BLaER1 treated with 17β-estradiol and CSF1 and Interleukin-3, amounts not matched to agents 10 nM and 100 nM (cell line): ENCODE data around the gene ITGAL.

Source experiments
- H3K27ac ChIP-seq, 11 experiments: shearing (Covaris generic); formaldehyde crosslinking; 2 replicates each; pipeline ENCODE4 v1.8.1; 2022
- H3K27me3 ChIP-seq, 11 experiments: shearing (Covaris generic); formaldehyde crosslinking; 2 replicates each; pipeline ENCODE4 v1.8.1; 2022
- H3K36me3 ChIP-seq, 11 experiments: shearing (Covaris generic); formaldehyde crosslinking; 2 replicates each; pipeline ENCODE4 v1.8.1; 2022
- H3K4me1 ChIP-seq, 10 experiments: shearing (Covaris generic); formaldehyde crosslinking; 2 replicates each; pipeline ENCODE4 v1.8.1; 2022
- H3K4me2 ChIP-seq, 11 experiments: shearing (Covaris generic); formaldehyde crosslinking; 2 replicates each; pipeline ENCODE4 v1.8.1; 2022
- H3K4me3 ChIP-seq, 10 experiments: shearing (Covaris generic); formaldehyde crosslinking; 2 replicates each; pipeline ENCODE4 v1.8.1; 2022
- H3K9ac ChIP-seq, 11 experiments: shearing (Covaris generic); formaldehyde crosslinking; 2 replicates each; pipeline ENCODE4 v1.8.1; 2022
- H3K9me3 ChIP-seq, 11 experiments: shearing (Covaris generic); formaldehyde crosslinking; replicated peaks in 1 of 11; 2 replicates each; pipeline ENCODE4 v1.8.1; 2022
- H4K20me1 ChIP-seq, 11 experiments: shearing (Covaris generic); formaldehyde crosslinking; 2 replicates each; pipeline ENCODE4 v1.8.1; 2022
- Cebpa-rat ChIP-seq, 11 experiments: shearing (Covaris generic); IDR thresholded peaks; 2 replicates each; pipeline ENCODE4 v1.8.1; 2022

ITGAL gene

GRCh38 chr16:30523768-30524574 lies 51.4 kb downstream of the ITGAL start:
- Histone ChIP-seq H3K4me2 (peak overlapping the region; percentile 36 to 97 (median 88); a peak in 21 of 22 replicates), H3K27me3 (no peaks in the 10 kb centered on the region), H3K27ac (no peak overlapping the region), H3K4me1 (peaks cover 34 to 57% (median 47%) of the 10 kb centered on the region in 10 experiments), H3K9me3 (no peaks in the 10 kb centered on the region), H4K20me1 (peaks cover 0 to 49% (median 8%) of the 10 kb centered on the region in 11 experiments; a peak in 10 of 22 replicates), H3K9ac (peak overlapping the region in 8 of 11 experiments; percentile 19 to 98 (median 29); a peak in 9 of 22 replicates), H3K36me3 (peaks cover 10 to 43% (median 14%) of the 10 kb centered on the region in 11 experiments), H3K4me3 (no peak overlapping the region; a peak in 1 of 20 replicates)
- TF ChIP-seq Cebpa-rat (IDR thresholded peaks at IDR 0.05) = no peak

DNA sequence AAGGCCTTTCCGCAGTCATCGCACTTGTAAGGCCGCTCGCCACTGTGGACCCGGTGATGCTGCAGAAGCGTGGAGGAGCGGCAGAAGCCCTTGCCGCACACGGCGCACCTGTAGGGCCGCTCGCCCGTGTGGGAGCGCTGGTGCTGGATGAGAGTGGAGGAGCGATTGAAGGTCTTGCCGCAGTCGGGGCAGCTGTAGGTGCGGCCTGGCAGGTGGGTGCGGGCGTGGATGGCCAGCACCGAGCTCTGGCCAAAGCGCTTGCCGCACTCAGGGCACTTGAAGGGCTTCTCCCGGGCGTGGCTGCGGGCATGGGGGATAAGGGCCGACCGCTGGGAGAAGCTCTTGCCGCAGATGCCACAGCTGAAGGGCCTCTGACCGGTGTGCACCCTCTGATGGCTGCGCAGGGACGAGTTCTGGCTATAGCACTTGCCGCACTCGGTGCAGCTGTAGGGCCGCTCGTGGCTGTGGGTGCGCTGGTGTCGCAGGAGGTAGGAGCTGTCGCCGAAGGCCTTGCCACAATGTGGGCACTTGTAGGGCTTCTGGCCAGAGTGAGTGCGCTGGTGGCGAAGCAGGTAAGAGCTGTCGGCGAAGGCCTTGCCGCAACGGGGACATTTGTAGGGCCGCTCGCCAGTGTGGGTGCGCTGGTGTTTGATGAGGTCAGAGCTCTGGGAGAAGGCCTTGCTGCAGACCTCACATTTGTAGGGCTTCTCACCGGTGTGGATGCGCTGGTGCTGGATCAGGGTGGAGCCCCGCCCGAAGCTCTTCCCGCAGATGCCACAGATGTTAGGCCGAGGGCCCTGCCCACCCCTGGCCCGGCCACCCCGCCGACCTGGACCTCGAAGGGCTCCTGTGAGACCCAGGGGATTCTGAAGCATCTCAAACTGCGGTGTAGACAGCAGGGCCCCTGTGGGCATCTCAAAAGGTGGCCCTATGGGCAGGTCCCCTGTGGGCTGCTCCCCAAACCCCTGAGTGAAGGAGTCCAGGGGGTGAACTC lies 52.3 kb downstream of the ITGAL start:
- peak overlapping the region in 1 of 11 experiments; percentile 99; a peak in 1 of 22 replicates for H3K27ac ChIP-seq
- peak overlapping the region; percentile 75 to 97 (median 89) for H3K4me2 ChIP-seq
- H3K36me3 ChIP-seq = peaks cover 10 to 34% (median 14%) of the 10 kb centered on the region in 11 experiments
- TF ChIP-seq Cebpa-rat (IDR thresholded peaks at IDR 0.05) = no peak
- peaks cover 43 to 66% (median 54%) of the 10 kb centered on the region in 10 experiments for H3K4me1 ChIP-seq
- no peaks in the 10 kb centered on the region for H3K27me3 ChIP-seq
- peak overlapping the region in 10 of 11 experiments; percentile 26 to 99 (median 96); a peak in 15 of 22 replicates for H3K9ac ChIP-seq
- no peaks in the 10 kb centered on the region for H3K9me3 ChIP-seq
- peaks cover 0 to 43% (median 8%) of the 10 kb centered on the region in 11 experiments; a peak in 10 of 22 replicates for H4K20me1 ChIP-seq
- peak overlapping the region in 5 of 10 experiments; percentile 79 to 88 (median 86); a peak in 10 of 20 replicates for H3K4me3 ChIP-seq

DNA sequence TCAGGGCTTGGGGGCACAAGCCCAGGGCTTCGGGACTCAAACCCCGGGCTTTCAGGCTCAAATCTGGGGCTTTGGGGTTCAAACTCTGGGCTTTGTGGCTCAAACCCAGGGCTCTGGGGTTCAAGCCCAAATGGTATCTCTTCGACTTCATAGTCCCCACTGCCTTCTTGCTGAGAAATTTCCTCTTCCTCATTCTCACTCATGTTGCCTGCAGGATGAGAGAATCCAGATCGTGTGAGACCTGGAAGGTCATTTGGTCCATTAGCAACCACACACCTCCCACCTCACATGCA lies 53.2 kb downstream of the ITGAL start:
- Histone ChIP-seq H3K36me3 (peaks cover 16 to 28% (median 22%) of the 10 kb centered on the region in 11 experiments), H3K27ac (peak overlapping the region in 9 of 11 experiments; percentile 93 to 99 (median 98); a peak in 20 of 22 replicates), H3K4me3 (peak overlapping the region; percentile 79 to 95 (median 86)), H3K27me3 (no peaks in the 10 kb centered on the region), H3K4me1 (peaks cover 52 to 76% (median 61%) of the 10 kb centered on the region in 10 experiments), H4K20me1 (peaks cover 0 to 43% (median 8%) of the 10 kb centered on the region in 11 experiments; a peak in 10 of 22 replicates), H3K4me2 (peak overlapping the region; percentile 75 to 97 (median 89)), H3K9ac (peak overlapping the region; percentile 89 to 99 (median 97)), H3K9me3 (no peaks in the 10 kb centered on the region)
- no peak for TF ChIP-seq Cebpa-rat (IDR thresholded peaks at IDR 0.05)

DNA sequence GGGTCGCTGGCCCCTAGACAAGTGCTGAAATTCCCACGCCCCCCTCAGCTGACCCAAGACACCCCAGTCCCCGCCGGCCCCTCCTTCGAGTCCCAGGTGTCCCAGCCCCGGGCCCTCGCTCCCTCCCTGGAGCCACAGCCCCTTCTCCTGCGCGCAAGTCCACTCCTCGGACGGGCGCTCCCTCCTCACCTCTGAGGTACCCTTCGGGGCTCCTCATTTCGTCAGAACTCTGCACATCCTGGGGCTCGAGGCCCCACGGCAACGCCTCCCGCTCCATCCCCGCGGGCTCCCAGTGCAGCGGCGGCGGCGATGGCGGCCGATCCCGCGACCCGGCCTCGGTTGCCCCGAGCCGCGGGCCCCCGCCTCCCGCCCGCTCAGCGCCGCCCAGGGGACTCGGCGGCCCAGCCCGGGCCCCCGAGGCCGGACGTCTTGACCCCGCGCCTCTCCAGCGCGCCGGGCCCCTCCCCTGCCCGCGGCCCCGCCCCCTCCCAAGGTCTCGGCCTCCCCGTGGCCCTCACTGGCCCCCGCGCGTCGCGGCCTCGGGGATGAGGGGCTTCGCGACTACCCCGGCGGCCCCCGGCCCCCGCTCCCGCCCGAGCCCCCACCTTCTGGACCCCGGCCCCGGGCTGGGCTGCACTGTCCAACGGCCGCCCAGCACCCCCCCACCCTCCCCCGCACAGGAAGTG lies 53.7 kb downstream of the ITGAL start, which contains the start of gene ZNF768:
TSS of gene ZNF768 (minus strand) at position 430 of the 686 bp plus-strand sequence. CDS start at position 277, 153 bp downstream.
- Histone ChIP-seq H3K27me3 (no peaks in the 10 kb centered on the region), H3K4me2 (peak within 1 kb of the TSS; percentile 87 to 97 (median 94)), H3K36me3 (peaks cover 21 to 30% (median 27%) of the 10 kb centered on the region in 11 experiments), H3K4me1 (peaks cover 53 to 80% (median 62%) of the 10 kb centered on the region in 10 experiments), H3K27ac (peak within 1 kb of the TSS; percentile 93 to 99 (median 98)), H3K9me3 (no peaks in the 10 kb centered on the region), H4K20me1 (peaks cover 0 to 43% (median 8%) of the 10 kb centered on the region in 11 experiments; a peak in 10 of 22 replicates), H3K9ac (peak within 1 kb of the TSS; percentile 89 to 99 (median 97)), H3K4me3 (peak within 1 kb of the TSS; percentile 79 to 95 (median 86))
- no peak for TF ChIP-seq Cebpa-rat (IDR thresholded peaks at IDR 0.05)

GRCh38 chr16:30526823-30527634 lies 54.5 kb downstream of the ITGAL start:
- H3K4me3 ChIP-seq = peak overlapping the region; percentile 79 to 95 (median 86)
- H3K9ac ChIP-seq = peak overlapping the region; percentile 89 to 99 (median 97)
- no peaks in the 10 kb centered on the region for H3K27me3 ChIP-seq
- no peaks in the 10 kb centered on the region for H3K9me3 ChIP-seq
- peaks cover 0 to 35% (median 4%) of the 10 kb centered on the region in 11 experiments; a peak in 10 of 22 replicates for H4K20me1 ChIP-seq
- no peak for TF ChIP-seq Cebpa-rat (IDR thresholded peaks at IDR 0.05)
- peak overlapping the region; percentile 93 to 99 (median 98) for H3K27ac ChIP-seq
- peaks cover 50 to 82% (median 60%) of the 10 kb centered on the region in 10 experiments for H3K4me1 ChIP-seq
- peaks cover 23 to 35% (median 29%) of the 10 kb centered on the region in 11 experiments for H3K36me3 ChIP-seq
- peak overlapping the region; percentile 80 to 97 (median 89) for H3K4me2 ChIP-seq

DNA sequence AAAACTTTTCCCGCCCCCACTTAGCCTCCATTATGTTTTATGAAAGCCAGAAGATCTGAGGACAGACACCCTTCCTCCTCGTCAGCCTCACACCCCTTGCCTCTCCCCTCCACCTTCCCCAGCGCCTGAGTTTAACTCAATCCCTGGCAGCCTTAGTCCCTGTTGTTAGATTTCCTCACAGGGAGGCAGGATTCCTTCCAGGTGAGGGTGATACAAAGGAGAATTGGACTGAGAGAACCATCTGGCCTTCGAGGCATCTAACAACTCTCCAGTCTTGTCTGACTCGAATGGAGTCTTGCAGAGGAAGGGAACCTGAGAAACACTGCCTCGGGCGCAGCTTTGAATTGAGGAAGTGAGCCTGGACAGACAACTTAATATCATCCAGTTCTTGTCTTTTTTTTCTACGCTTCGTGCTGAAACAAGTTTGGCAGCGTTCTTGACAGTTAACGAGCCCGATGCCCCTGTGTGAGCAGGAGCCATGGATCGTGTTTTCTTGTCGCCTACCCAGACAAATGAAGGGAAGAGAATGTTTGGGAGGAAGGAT lies 55.2 kb downstream of the ITGAL start:
- no peak for TF ChIP-seq Cebpa-rat (IDR thresholded peaks at IDR 0.05)
- peaks cover 29 to 42% (median 35%) of the 10 kb centered on the region in 11 experiments for H3K36me3 ChIP-seq
- H3K4me1 ChIP-seq = peaks cover 43 to 80% (median 57%) of the 10 kb centered on the region in 10 experiments

More for the DNA sequence above, 55.2 kb downstream of the ITGAL start:
- H3K4me2 ChIP-seq = peak overlapping the region; percentile 80 to 97 (median 89)
- H3K27ac ChIP-seq = peak overlapping the region; percentile 48 to 99 (median 98)
- H4K20me1 ChIP-seq = peaks cover 0 to 29% (median 0%) of the 10 kb centered on the region in 11 experiments; a peak in 9 of 22 replicates
- no peaks in the 10 kb centered on the region for H3K27me3 ChIP-seq
- peak overlapping the region; percentile 62 to 99 (median 97) for H3K9ac ChIP-seq
- H3K9me3 ChIP-seq = no peaks in the 10 kb centered on the region
- H3K4me3 ChIP-seq = peak overlapping the region; percentile 79 to 95 (median 86); a peak in 19 of 20 replicates
